C4-2B (cell line): ENCODE data around the gene ADAMTS14.

ENCODE experiments used
- H3K27ac ChIP-seq: fragments of 450-650 bp; 2 replicates; pipeline ENCODE4 v1.5.1; 2017
- CTCF ChIP-seq: fragments of 450-650 bp; conservative IDR thresholded peaks from 2 replicates; pipeline ENCODE4 v1.5.1; 2017; ENCODE audit warnings: mild to moderate bottlenecking
- ZFX ChIP-seq: fragments of 450-650 bp; IDR thresholded peaks from 2 replicates; pipeline ENCODE4 v1.6.1; 2017

ADAMTS14 gene

GRCh38 chr10:70736525-70736924 is 64.2 kb downstream of the ADAMTS14 start:
- TF ChIP-seq ZFX, result no peak
- no peak for TF ChIP-seq CTCF
- no peak overlapping the region for H3K27ac ChIP-seq

GRCh38 chr10:70737250-70737649 is 64.9 kb downstream of the ADAMTS14 start:
- TF ChIP-seq ZFX, result no peak
- TF ChIP-seq CTCF, result no peak
- H3K27ac ChIP-seq, result no peak overlapping the region

- TF ChIP-seq ZFX, result no peak
- TF ChIP-seq CTCF, result no peak
- no peak overlapping the region for H3K27ac ChIP-seq
These were observed 65.9 kb downstream of the ADAMTS14 start for GRCh38 chr10:70738006-70738760.

- H3K27ac ChIP-seq, result no peak overlapping the region
- no peak for TF ChIP-seq ZFX
- no peak for TF ChIP-seq CTCF
These were observed 66.4 kb downstream of the ADAMTS14 start for GRCh38 chr10:70738761-70739121.

- no peak overlapping the region for H3K27ac ChIP-seq
- TF ChIP-seq CTCF, result no peak
- no peak for TF ChIP-seq ZFX
These were observed 68.3 kb downstream of the ADAMTS14 start for GRCh38 chr10:70740406-70741288.

GRCh38 chr10:70742537-70743429 is 70.5 kb downstream of the ADAMTS14 start:
- TF ChIP-seq CTCF (no peak), ZFX (no peak)
- no peak overlapping the region for H3K27ac ChIP-seq
